HG03066 (cell line): ENCODE measurements around the gene GALM.

Experiments
- ATAC-seq: cut with Tn5 transposase; IDR thresholded peaks from one replicate; pipeline ENCODE4 v1.9.1; 2021; ENCODE audit warnings: low read depth; ENCODE audit not compliant: unreplicated experiment

GALM gene

DNA sequence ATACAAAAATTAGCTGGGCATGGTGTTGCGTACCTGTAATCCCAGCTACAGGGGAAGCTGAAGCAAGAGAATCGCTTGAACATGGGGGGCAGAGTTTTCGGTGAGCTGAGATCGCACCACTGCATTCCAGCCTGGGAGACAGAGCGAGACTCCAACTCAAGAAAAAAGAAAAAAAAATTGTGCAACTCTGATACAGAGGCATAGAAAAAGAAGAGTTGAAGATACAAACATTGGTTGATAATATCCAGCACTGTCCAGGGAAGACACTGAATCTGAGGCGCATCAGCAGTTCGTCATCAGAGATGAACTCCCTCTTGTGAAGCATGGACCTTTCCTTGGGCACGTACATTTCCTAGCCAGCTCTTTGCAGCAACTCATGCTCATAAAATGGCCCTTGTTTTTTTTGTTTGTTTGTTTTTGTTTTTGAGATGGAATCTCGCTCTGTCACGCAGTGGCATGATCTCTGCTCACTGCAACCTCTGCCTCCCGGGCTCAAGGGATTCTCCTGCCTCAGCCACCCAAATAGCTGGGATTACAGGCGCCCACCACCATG lies 16.7 kb upstream of the GALM start:
- ATAC-seq, result no peak

- no peak for ATAC-seq
Observed at GRCh38 chr2:38650012-38650411, 15.9 kb upstream of the GALM start.

DNA sequence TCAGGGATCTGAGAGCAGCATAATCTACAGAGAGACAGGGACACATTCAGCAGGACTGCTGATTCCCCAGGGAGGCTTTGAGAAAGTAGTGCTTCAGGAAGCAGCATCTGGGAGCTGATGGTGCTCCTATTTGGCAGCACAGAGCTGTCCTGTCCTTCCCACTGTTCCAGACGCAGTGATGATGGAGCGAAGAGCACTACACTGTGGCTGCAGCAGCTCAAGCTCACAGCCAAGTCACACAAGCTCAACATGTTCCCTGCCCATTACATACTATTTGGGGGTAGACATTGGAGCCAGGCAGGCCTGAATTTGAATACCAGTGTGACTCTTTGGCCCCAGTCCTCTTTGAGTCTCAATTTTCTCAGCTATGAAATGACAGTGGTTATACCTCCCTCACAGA lies 15.2 kb upstream of the GALM start:
- no peak for ATAC-seq

DNA sequence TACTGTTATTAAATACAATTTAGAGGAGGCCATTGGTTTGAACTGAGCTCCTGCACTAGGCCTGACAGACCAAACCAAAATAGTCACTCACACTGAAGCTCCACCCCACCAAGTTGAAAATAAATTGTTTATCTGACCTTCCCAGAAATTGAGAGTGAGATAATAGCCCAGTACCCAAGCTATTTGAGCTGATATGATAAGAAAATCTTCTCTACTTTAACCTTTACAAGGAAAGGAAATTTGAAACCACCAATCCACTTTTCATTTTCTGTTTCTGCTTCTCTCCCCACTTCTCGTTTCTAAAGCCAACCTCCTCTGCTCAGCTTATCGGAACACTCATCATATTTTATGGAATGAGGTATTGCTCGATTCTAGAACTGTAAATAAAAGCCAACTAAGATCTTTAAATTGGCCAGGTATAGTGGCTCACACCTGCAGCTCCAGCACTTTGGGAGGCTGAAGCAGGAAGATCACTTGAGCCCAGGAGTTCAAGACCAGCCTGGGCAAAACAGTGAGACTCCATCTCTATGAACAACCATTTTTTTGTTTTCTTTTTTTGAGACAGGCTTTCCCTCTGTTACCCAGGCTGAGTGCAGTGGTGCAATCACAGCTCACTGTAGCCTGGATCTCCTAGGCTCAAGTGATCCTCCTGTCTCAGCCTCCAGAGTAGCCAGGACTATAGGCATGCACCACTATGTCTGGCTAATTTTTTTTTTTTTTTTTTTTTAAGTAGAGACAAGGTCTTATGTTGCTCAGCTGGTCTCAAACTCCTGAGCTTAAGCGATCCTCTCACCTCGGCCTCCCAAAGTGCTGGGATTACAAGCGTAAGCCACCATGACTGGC lies 13.3 kb upstream of the GALM start:
- ATAC-seq, result no peak

DNA sequence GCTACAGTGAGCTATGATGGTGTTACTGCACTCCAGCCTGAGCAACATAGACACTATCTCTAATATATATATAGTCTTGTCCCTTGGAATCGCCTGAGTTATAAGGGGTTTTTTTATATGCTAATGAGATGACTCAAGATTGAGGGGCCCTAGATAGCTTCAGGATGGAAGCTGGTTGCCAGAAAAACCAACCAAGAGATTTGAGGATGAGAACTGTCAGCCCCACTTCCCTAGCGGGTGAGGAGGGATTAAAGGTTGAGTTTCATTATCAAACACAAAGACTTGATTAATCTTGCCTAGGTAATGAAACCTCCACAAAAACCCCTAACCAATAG lies 12.6 kb upstream of the GALM start:
- ATAC-seq, result no peak

- no peak for ATAC-seq
Observed at GRCh38 chr2:38653715-38654527, 12.0 kb upstream of the GALM start.

DNA sequence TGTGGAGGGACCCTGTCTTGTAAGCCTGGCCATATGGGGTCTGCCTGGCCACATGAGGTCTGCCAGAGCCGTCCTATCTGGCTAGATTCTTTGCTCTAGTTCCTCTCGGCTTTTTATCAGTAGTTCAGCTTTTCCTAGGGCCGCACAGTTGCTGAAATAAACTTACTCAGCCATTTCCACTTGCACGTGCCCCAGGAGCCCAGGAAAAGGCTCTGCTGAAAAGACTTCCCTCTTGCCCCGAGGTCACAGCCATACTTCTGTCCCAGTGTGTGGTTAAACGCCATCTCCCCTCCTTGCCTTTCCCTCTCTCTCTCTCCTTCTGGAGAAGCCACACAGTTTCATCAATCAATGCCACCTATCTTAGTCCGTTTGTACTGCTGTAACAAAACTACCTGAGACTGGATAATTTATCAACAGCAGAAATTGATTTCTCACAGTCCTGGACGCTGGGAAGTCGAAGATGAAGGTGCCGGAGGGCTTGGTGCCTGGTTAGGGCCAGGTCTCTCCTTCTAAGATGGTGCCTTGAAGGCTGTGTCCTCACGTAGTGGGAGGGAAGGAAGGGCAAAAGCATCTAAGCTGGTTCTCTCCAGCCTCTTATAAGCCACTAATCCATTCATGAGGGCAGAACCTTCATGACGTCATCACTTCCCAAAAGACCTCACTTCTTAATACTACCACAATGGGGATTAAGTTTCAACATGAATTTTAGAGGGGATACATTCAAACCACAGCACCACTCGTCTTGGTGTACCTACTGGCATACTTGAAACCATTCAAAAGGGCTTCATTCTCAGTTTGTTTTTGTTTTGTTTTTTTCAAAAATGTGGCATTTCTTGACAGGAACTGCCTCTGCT lies 11.2 kb upstream of the GALM start:
- ATAC-seq, result no peak

- no peak for ATAC-seq
Observed at GRCh38 chr2:38655441-38655840, 10.5 kb upstream of the GALM start.

DNA sequence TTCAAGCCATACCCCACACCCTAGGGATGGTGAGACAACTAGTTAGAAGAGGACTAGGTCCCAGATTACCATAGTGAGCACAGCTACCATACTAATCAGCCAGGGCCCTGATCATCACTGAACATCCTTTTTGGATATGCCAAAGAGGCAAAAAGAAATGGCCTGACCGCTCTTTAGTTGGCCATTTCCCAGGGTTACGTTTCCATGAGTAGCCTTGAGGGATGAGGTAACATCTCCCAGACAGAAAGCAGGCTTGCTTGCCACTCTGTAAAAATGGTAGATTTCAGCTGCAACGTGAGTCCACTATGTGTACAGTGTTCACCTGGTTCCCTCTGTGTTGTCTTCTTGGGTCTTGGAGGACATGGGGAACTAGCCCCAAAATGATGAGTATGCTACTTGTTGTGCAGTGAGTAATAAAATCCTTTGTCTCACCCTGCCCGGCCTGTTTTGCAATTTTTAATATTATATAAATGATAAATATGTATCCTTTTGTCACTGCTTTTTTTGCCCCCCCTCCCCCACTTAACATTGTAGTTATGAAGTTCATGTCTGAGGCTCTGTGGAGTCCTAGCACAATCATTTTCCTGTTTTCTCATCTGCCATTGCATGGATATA lies 8.9 kb upstream of the GALM start:
- ATAC-seq, result no peak

DNA sequence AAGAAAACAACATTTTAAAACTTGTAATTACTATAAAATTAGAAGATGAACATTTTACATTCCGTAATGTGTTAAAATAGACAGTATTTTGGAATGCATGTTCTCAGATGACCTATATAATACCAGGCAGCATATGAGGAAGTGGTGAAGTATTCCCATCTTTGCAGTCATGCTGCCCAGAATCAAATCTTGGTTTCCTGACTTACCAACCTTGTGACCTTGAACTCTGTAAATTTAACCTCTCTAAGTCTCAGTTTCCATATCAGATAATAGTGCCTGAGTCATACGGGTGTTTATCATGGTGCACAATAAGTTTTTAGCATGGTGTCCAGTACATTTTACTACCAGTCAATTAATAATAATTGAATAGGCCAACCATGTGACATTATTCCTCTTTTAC lies 7.3 kb upstream of the GALM start:
- no peak for ATAC-seq

- ATAC-seq, result no peak
Observed at GRCh38 chr2:38659115-38659514, 6.8 kb upstream of the GALM start.

- ATAC-seq, result no peak
Observed at GRCh38 chr2:38660282-38660681, 5.6 kb upstream of the GALM start.

- no peak for ATAC-seq
Observed at GRCh38 chr2:38661306-38661705, 4.6 kb upstream of the GALM start.

- no peak for ATAC-seq
Observed at GRCh38 chr2:38666556-38666910, 619 bp downstream of the GALM start.

DNA sequence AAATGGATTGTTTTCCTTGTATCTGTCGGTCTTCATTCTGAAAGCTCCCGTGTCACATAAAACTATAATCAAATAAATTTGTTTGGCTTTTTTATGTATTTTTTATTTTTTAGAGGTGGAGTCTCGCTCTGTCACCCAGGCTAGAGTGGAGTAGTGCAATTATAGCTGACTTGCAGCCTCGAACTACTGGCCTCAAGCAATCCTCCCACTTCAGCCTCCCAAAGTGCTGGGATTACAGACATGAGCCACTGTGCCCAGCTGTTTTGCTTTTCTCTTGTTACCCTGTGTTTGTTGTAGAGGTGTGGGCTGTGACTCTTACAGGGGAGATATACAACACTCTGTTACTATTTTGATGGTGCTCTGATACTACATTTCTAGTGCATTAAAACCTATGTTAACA lies 2.2 kb downstream of the GALM start:
- no peak for ATAC-seq

DNA sequence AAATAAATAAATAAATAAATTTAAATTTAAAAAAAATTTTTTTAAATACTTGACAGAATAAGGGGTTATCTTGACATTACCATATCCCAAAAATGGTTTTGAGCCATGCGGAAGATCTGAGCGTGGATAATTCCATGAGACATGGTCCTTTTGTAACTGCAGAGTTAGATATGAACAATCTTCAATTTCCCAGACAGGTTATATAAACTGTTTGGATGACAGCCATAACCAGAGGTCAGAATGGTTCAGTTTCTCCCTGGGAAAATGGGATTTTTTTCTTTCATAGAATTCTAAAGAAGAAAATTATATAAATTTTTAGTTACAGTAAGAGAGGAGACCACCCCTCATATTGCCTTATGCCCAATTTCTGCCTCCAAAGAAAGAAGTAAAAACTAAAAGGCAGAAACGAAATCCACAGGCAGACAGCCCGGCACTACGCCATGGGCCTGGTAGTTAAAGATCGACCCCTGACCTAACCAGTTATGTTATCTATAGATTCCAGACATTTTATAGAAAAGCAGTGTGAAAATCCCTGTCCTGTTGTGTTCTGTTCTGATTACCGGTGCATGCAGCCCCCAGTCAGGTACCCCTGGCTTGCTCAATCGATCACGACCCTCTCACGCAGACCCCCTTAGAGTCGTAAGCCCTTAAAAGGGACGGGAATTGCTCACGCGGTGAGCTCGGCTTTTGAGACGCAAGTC lies 3.0 kb downstream of the GALM start:
- no peak for ATAC-seq

DNA sequence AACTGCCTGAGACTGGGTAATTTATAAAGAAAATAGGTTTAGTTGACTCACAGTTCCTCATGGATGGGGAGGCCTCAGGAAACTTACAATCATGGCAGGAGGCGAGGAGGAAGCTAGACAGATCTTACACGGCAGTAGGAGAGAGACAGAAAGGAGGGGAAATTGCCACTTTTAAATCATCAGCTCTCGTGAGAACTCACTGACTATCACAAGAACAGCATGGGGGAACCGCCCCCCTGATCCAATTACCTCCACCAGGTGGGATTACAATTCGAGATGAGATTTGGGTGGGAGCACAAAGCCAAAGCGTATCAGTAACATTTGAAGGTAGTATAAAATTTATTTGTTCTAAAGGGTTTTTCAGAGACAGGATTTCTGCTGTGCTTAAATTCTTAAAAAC lies 5.4 kb downstream of the GALM start:
- ATAC-seq, result no peak

DNA sequence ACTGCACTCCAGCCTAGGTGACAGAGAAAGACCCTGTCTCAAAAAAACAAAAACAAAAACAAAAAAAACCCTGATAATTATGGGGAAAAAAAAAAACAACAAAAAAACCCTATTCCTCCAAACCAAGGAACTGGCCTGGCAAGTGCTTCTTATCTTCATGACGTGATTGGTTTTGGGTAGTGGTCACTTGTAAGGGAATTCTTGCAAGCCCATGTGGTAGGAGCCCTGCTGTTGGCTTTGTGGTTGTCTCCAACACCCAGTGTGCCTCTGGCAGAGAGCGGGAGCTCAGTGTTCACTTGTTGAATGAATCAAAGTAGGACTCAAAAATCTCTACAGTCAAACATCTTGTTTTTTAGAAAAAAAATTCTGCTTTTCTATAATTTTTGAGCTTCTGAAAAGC lies 6.0 kb downstream of the GALM start:
- ATAC-seq, result no peak

DNA sequence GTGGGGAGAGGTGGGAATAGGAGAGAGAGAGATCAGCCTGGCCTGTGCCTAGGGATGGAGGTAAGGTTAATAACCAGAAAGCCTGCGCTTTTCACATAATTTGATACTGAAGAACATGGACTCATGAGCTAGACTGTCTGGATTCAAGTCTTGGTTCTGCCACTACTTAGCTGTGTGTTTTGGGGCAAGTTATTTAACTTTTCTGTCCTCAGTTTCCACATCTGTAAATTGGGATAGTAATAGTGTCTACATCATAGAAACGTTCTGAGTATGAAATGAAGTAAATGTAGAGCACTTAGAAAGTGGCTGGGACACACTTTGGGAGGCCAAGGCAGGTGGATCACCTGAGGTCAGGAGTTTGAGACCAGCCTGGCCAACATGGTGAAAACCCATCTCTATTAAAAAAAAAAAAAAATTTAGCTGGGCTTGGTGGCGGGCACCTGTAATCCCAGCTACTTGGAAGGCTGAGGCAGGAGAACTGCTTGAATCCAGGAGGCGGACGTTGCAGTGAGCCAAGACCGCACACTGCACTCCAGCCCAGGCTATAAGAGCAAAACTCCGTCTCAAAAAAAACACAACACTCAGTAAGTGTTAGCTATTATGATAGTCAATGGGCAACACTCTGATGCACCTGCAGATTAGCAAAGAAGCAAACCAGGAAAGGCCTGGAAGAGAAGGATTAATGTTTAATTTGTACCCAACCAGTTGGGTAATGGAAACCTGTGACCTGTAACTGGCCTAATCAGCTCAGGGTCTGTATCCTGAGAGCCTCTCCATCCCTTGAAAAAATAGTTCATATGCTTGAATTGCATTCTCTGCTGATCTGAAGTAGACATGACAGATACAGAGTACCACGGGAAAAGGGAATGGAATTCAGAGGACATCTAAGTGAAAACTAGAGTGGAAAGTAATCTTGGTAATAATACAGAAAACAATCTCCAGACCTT lies 6.8 kb downstream of the GALM start:
- ATAC-seq, result no peak
